Upper lobe of left lung (tissue), 4 donors: ENCODE data around the gene TRIM47.
A peak's percentile ranks its signal among the peaks of the same experiment; 100 is the strongest.

Experiments
- CTCF ChIP-seq, 6 experiments: fragments of 450-650 bp in 4 of 6; fragments of 200-600 bp in 2 of 6; sonication (generic) in 2 of 6; IDR thresholded peaks; one replicate each; pipeline ENCODE4 v1.5.1; 2016 to 2019; ENCODE audit warnings: antibody characterized with exemption in 6 of 6
- POLR2A ChIP-seq, 4 donors: fragments of 450-650 bp; IDR thresholded peaks; one replicate each; pipeline ENCODE4 v1.5.1; 2016 to 2017; ENCODE audit warnings: antibody characterized with exemption in 4 of 4, mild to moderate bottlenecking in 2 of 4
- POLR2AphosphoS5 ChIP-seq, 2 donors: sonication (generic); formaldehyde crosslinking; IDR thresholded peaks; one replicate each; pipeline ENCODE4 v1.5.1; 2017; ENCODE audit warnings: antibody characterized with exemption in 2 of 2

- TF ChIP-seq CTCF (IDR thresholded peaks at IDR 0.05) (peak; percentile 50 to 67 (median 62)), POLR2A (IDR thresholded peaks at IDR 0.05) (no peak), POLR2AphosphoS5 (IDR thresholded peaks at IDR 0.05) (peak; percentile 39 to 72)
Observed at GRCh38 chr17:75848523-75849278, 29.7 kb downstream of the TRIM47 start.
